GM19324 (cell line): Measurements from ENCODE around the gene MGST1.
"Not testable (repeated sequence)": the region's sequence is repeated elsewhere in the genome, so short reads cannot be mapped to it uniquely, and the experiment has no call there.

Experiments used
- ATAC-seq: cut with Tn5 transposase; IDR thresholded peaks from one replicate; pipeline ENCODE4 v1.9.1; 2021; ENCODE audit warnings: mild to moderate bottlenecking, moderate library complexity; ENCODE audit not compliant: unreplicated experiment, low FRiP score

Gene MGST1

GRCh38 chr12:16349131-16349460 is 1.7 kb downstream of the MGST1 start:
- no peak for ATAC-seq

GRCh38 chr12:16350682-16351081 is 3.2 kb downstream of the MGST1 start:
- no peak for ATAC-seq

DNA sequence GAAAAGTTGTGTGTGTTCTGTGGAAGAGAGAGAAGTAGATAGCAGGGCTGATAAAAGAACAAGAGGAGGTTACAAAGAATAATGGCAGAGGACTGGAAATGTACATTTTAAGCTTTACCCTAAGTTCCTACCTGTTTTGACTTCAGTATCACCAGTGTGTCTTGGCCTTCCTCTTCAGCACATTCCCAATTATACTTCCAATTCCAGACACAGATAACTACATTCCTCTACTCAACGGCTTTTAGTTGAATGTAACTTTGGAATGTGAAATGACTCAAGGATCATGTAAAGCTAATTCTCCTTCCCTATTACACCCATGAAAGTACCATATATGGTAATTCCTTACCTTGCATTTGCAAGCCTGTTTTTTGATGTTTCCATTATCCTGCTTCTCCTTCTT is 5.0 kb downstream of the MGST1 start:
- ATAC-seq = no peak

DNA sequence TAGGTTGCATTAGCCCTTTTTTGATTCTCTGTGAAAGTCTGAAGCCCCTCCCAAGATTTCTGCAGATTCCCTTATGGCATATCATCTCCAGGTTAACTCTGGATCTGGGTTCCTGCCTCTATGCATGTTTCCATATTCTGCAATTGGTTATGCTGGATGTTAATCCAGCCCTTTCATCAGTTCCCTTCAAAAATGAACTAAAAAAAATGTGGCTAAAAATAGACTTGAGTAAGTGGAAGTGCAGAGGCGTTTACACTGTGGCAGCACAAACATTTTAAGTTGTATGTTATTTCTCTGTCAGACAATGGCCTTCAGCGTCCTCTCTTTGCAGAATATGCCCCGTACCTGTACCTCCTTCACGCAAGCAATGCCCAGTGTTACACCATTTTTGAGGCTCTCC is 11.4 kb downstream of the MGST1 start:
- ATAC-seq = no peak

DNA sequence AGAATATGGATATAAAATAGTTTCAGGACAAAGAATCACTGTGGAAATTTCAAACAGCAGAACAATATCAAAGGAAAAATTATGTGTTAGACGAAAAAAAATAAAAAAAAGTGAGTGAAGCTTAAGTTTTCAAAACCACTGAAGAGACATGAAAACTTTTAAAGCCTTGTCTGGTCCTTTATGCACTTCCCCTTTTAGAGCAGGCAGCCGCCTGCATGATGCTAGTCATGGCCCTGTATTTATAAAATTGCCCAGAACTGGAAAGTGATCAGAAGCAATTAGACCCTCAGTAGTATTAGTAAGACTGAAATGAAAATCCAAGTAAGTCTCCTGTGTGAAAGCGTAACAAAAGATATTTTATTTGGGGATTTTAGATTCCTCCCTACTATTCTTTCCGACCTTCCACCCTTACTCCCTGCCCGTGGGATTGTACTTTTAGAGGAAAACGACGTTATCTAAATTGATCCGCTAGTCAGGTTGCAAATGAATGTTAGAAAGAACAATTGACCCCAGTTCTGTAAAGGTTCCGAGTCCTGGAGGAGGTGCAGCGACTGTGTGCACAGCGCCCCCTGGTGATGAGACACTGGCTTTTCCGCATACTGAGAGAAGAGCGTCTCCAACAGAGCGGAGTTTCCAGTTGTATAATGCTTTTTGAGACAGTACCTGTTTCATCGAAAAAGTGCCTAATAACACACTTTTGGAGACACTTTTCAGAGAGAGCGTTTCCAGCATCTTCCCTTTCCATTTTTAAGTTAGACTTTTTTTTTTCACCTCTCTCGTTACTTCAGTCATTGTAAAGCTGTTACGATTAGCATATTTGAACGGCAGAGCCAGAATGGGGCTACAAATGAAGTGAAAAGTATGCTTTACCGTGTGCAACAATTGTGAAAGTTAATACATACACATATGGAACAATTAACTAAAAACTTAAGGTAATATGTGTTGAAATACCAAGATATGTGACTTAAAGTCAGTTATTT is 12.4 kb downstream of the MGST1 start:
- no peak for ATAC-seq

- no peak for ATAC-seq
Measured at GRCh38 chr12:16361142-16361783, 13.8 kb downstream of the MGST1 start.

- ATAC-seq = no peak
Measured at GRCh38 chr12:16362550-16362949, 15.1 kb downstream of the MGST1 start.

- no peak for ATAC-seq
Measured at GRCh38 chr12:16369156-16369555, 21.7 kb downstream of the MGST1 start.

DNA sequence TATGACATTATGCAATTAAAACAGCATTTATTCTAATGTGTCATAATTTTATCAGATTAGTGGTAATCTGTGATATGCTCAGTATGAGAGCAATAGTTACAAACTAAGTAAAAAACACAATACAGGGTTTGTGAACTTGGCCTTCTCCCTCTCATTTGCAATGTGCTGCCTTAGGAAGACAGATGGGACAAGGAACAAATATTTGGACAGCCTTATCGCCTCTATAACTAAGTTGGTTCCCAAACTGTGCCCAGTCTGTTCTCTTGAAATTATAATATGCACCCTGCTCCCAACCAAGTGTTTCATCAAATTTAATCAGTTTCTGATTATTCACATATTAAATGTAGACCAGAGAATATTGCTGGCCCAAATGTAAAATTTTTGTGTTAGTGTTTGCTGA is 22.7 kb downstream of the MGST1 start:
- no peak for ATAC-seq

DNA sequence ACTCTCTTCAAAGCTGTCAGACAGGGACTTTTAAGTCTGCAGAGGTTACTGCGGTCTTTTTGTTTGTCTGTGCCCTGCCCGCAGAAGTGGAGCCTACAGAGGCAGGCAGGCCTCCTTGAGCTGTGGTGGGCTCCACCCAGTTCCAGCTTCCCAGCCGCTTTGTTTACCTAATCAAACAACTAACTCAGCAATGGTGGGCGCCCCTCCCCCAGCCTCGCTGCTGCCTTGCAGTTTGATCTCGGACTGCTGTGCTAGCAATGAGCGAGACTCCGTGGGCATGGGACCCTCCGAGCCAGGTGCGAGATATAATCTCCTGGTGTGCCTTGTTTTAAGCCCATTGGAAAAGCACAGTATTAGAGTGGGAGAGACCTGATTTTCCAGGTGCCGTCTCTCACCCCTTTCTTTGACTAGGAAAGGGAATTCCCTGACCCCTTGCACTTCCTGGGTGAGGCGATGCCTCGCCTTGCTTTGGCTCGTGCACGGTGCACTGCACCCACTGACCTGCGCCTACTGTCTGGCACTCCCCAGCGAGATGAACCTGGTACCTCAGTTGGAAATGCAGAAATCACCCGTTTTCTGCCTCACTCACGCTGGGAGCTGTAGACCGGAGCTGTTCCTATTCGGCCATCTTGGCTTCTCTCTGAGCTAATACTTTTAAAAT is 35.3 kb downstream of the MGST1 start:
- not testable (repeated sequence) for ATAC-seq

- ATAC-seq = no peak
Measured at GRCh38 chr12:16384732-16385131, 37.3 kb downstream of the MGST1 start.

DNA sequence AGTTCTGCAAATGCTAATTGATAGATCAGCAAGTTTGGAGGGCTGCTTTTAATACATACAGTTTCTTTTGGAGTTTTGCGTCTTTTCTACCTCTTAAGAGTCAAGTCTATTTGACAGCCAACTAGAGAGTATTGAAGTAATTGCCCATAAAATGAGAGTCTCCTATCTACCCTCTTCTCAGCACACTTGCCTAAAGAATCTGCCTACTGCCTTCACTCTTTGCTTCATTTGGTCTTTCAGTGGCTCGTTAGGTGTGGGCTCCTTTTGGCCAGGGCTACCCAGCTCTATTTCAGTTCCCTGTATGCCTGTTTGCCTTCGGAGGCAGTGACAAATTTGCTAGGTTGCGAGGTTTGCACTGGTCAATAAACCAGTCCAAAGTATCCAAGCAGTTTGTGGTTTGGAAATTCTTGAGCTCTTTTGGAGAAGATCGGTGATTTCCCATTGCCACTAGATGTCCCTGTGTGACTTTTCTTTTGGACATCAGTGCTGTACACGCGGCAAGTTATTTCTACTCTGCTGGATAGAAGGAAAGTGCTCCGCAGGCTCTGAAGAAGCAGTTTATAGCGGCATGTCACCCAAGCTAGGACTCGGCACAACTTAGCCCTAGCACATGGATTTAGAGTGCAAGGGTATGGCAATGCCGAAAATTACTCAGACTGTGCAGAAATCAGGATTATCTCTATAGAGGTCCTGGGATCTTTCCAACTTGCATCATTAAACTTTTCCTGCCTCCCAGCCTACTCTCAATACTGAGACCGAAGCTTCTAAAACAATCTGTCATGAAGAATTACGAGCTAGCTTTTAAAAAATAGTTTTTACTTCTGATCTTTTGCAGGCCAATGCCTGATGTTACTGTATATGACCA is 38.6 kb downstream of the MGST1 start:
- no peak for ATAC-seq

GRCh38 chr12:16387919-16388318 is 40.5 kb downstream of the MGST1 start:
- ATAC-seq = no peak

GRCh38 chr12:16389594-16389993 is 42.1 kb downstream of the MGST1 start:
- ATAC-seq = no peak

DNA sequence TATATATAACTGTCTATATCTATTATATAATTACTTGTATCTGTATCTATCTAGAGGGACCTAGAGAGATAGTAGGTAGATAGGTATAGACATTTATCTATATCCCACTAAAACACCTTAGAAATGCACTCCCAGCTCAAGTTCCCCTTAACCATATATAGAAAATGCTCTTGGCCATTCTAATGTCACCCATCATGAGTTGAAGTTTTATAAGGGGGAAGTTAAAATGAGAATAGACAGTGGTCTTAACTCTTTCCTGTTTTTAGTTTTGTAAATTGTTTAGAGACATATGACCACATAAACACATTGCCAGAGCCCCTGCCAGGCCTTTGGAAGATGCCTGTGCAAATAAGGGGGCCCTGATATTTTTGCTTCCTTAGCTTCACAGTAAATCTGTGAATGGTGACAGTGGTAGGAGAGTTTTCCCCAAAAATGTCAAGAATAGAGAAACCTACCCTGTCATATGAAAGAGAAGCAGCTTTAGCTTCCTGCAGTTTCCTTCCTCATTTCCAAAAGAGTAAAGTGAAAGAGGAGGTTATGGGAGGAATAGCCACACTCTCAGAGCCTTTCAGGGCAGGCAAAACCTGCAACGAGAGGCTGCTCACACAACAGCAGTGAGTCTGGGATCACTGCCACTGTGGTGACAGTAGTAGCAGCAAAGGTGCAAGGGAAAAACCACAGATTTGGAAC is 45.5 kb downstream of the MGST1 start:
- no peak for ATAC-seq

DNA sequence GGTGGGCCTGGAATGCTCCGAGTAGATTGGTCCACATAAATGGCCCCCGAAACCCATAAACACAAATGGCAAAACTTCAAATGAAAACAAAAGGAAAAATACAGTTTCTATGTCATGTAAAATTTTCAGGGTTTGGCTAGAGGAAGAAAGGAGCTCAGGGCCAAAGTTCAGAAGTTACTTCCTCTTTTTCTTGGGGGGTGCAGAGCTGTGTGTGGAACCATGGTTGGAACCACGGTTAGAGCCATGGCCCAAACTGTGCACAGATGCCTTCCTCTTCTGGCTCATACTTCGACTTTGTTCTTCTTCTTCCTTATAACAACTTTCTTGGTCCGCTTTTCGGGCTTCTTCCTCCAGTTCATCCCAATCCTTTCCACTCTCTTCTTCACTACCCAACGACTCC is 51.7 kb downstream of the MGST1 start:
- no peak for ATAC-seq

DNA sequence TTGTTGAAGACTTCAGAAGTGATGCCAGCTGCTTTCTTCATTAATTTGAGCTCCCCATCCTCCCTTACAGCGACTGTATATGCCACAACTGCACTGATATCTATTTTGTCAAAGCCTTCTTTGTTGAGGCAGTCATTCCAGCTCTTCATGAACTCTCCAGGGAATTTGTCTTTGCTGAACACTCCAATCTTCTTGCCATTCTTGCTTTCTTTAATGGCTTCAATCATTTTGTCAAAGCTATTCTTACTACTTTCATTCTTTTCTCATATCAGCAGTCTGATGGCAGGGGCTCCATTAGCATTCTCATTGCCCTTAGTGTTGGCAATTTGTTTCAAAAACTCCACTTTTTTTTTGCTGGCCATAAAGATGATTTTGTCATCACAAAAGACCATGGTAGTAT is 54.4 kb downstream of the MGST1 start:
- ATAC-seq = not testable (repeated sequence)

- ATAC-seq = no peak
Measured at GRCh38 chr12:16407346-16407745, 59.9 kb downstream of the MGST1 start.
